GM19438 (cell line): ENCODE results near the gene RAX.
"Not testable (repeated sequence)": the region's sequence is repeated elsewhere in the genome, so short reads cannot be mapped to it uniquely, and the experiment has no call there.

Experiments used
- ATAC-seq: cut with Tn5 transposase; IDR thresholded peaks from one replicate; pipeline ENCODE4 v1.9.1; 2021; ENCODE audit warnings: low read depth; ENCODE audit not compliant: unreplicated experiment

RAX gene

DNA sequence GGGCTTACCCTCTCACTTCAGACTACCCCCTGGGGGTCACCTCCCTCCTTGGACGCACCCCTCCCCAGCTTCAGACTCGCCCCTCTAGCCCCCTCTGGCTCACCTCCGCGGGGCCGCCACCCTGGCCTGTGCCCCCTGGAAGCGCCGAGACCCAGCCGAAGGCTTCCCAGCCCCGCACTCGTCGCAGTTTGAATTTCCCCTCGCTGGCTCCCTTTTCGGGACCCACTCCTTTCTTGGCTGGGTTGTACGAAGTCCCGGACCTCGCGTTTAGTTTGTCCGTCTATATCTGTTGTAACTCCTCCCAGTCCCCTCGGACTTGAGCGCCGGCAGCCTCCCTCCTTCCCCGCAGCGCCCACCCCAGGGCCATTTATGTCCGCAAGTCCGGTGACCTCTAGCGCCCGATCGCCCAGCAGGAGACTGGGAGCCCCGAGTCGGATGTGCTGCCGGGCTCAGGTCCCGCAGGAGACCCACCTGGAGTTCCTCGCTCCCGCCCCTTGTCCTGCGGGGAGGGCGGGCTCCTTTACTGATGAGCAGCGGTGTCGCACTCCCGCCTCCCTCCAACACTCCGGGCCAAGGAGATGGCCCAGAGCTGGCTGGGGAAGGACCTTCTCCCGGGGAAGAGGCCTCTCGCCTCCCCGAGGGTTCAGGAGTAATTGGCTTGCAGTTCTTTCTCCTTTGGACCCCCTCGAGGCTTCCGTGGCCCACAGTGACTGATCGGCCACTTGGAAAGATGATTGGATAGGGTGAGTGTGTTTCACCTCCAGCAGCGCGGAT, 692 bp upstream of the RAX start:
- no peak for ATAC-seq

DNA sequence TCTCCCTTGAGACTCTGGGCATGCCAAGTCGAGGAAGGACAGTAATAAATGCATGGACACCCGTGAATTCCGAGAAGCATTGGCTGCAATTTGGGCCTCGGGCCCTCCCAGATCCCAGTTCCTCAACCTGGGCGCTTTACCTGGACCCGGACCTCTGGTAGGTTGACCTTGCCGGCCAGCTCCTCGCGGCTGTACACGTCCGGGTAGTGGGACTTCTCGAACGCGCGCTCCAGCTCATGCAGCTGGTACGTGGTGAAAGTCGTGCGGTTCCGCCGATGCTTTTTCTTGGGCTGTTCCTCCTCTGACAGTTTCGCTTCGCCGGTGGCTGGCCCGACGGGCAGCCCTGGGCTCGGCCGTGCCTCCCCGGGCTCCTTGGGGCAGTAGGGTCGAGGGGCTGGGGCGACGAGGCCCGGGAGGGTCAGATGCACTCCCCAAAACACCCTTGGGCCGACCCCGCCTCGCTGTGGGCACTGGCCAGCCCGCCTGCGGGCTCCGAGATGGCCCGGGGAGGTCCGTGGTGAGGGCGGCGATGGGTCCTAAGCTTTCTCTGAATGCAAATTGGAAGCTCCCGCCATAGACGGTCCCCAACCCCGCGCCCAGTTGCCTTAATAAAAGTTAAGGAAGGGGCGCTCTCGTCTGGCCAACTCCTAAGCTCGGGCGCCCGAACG, 899 bp downstream of the RAX start:
- ATAC-seq, result no peak

DNA sequence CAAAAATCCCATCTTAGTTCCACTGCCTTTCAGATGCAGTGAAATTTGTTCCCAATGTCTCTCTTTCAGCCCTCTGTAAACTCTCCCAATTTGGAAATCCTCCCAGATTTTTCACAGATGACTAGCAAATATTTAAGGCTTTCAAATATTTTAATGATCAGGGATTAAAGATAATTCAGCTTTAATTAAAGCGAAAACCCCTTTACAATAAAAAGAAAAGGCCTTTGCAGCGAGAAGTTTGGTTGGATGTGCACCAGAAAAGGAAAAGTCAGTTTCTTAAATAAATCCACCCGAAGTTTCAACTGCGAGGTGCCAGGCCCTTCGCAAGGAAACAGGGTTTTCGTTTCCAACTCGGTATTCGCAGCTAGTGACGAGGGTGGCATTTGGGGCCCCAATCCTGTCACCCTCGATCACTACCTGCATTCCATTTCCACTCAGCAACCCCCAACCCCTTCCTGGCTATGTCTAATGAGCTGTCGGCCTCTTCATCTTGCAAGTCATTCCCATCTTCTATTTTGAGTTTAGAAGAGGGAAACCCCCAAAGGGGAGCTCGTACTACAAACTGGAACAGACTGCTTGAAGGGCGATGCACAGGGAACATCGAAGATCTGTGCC, 1.5 kb downstream of the RAX start:
- ATAC-seq, result no peak

DNA sequence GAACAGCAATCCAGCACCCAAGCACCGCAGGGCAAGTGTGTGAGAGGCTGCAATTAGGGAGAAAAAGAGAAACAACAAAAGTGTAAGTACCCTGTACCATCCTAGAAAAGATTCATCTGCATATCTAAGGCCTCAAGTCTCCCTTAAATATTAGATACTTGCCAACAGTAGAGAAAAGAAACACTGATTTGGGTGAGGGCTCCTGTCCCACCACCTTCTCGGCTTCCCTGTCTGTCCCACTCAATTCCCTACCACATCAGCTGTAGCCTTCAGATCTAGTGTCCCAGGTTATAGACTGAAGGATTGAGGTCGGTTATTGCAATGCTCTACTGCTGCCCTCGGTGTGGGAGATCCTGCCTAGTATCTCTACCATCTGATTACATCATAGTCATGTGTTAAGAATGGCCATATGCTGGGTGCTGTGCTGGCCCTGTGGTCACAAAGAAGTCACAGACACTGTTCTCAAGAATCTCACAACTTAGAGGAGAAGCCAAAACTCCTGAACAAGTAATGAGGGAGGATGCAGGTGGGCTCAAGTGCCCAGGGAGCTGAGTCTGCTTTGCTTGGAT, 2.5 kb downstream of the RAX start:
- no peak for ATAC-seq

DNA sequence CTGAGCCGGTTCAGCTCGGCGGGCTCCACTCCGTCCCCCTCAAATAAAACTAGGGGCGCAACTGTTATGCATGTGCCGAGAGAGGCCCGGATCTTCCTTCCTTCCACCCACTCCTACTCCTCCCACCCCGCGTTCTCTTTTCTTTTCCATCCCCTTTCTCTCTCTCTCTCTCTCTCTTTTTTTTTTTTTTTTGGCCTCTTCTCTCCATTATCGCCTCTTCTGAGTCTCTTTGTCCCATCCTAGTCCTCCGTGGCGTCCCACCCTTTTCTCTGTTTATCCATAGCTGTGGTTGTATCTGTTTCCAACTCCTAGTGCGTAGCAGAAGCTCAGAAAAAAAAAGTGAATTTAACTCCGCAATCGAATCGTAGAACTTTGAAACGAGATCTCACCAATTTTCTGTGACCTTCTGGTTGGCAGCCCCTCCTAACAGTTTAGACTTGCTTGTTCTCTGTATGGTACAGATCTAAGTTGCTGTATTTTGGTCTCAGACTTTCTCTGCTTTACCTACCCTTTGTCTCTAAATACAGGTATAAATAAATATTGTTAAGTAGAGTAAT, 3.6 kb downstream of the RAX start:
- no peak for ATAC-seq

DNA sequence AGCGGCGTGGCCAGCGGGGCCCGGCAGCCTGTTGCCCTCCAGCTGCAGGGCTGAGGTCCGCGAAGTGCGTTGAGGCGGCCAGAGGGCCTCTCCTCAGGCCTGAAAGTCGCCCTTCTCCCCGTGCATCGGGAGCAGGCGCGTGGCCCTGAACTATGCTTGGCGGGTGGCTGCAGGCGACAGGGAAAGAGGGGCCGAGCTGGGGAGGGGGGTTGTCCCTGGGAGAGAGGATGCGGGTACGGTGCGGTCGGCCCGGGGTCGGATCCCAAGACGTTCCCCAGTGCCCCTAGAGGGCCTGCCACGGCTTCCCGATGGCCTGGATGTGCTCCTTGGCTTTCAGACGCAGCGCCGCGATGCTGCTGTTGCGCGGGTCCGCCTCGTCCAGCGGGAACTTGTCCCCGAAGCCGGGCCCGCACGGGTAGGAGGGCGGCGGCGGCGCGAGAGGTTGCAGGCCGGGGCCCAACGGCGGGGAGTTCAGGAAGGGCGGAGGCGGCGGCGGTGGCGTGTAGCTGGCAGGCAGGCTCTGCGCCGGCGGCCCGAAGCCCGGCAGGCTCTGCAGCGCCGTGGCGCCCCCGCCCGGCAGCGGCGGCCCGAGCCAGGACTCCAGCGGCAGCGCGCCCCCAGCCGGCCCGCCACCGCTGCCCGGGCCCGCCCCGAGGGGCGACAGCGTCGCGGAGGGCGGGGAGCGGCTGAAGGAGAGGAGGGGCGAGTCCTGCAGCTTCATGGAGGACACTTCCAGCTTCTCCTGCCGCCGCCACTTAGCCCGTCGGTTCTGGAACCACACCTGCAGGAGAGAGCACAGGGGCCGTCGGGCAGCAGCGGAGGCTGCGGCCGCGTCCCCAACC, 4.3 kb downstream of the RAX start:
- ATAC-seq, result peak; percentile 44

DNA sequence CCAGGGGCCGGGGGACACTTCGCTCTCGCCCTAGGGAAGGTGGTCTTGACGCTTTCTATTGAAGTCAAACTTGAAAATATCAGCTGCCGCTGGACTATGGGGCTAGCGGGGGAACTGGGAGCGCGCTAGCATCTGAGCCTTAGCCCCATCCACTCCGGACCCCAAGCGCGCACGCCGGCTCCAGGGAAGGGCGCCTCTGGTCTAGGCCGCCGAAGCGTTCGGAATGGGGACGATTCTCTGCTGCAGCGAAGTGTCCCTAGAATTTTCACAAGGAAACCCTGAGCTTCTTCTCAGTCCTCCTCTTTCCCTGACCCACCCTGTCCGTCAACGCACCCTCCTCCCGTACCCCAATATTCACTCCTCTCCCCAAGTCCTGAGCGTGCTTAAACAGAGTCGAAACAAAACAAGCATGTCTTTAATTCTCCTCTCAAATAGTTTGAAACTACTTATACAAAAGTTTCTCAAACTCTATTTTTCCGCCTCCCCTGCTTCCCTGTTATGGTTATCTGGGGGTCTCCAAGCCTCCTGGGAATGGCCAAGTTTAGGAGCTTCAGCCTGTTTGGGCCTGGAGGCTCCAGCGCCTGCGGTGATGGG, 5.0 kb downstream of the RAX start:
- ATAC-seq, result no peak

DNA sequence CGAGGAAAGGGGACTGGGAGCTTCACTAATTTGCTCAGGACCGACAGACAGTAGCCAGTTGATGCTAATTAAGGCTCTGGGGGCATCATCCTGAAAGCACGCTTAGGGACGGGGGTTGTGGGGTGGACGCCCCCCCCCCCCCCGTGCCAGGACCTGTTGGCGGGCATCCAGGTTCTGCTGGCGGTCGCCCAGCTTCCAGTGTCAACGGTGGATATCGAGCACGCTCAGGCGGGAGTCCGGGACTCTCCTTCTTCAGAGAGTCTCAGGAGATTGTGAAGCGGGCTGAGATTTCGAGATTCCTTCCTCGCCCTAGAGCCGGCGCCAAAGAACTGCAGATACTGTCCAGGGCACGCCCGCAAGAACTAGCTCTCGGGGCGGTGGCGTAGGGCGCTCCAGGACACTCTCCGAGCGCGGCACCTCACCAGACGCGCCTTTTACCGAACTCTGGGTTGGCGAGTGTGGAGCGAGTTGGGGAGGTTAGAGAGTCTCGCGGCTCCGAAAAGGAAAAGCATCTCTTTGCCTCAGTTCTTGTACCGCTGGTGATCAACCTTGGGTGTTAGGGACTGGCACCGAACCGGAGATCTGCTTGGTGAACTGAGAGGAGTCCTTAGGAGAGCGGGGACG, 5.6 kb downstream of the RAX start:
- ATAC-seq, result no peak

DNA sequence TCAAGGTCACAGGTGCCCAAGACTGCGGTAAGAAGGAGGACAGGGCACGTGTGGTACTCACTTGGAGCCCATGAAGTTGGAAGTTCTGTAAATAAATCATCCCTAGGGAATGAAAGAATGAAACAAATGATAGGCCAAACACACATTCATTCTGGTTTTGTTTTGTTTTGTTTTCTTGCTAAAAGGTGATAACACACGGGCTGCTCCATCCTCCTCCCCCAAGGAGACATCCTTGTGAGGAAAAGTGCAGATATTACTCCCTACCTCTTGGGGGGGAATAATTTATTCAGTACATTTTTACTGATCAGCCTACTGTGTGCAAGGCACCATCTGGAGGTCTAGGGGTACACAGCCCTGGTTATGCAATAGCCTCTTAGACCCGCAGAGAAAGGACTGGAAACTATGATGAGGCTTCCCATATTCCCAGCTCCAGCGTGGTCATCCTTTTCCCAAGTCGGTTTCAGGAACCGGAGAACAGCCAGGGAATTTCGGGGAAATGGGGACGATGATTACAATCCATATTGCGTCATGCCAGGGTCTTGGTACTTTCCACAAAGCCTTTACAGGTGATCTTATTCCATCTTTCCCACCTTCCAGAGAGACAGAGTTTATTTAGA, 6.3 kb downstream of the RAX start:
- no peak for ATAC-seq

DNA sequence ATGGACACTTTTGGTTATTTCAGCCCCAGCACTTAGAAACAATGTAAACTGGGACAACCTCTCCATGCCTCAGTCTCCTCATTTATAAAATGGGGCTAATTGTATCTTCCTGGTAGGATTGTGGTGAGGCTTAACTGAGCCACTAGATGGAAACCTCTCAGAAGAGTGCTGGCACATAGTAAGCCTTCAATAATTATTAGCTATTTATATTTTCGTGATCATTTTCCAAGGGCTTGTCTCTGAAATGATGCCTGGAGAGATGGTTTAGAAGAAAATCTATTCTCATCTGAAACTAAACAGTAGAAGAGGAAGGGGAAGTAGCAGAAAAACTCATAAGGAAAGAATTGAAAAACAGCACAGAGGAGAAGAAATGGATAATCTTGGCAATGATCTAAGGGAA, 6.8 kb downstream of the RAX start:
- no peak for ATAC-seq

DNA sequence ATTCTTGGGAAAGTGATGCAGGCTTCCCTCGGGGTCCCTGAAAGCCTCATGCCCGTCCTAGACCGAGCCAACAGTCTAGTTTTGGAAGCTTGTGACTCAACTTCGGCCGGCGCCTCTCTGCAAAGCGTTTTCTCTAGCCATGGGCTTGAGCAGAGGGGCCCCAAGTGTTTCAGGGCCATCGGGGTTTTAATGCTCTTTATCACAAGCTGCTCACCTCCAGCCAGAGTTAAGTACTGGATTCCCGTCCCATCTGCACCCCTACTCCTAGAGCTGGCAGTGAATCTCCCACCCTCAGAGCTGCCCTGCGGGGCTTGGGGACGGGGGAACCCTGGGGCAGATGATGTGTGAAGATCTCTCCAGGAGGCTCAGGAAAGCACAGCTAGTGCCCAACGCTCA, 7.3 kb downstream of the RAX start:
- no peak for ATAC-seq

DNA sequence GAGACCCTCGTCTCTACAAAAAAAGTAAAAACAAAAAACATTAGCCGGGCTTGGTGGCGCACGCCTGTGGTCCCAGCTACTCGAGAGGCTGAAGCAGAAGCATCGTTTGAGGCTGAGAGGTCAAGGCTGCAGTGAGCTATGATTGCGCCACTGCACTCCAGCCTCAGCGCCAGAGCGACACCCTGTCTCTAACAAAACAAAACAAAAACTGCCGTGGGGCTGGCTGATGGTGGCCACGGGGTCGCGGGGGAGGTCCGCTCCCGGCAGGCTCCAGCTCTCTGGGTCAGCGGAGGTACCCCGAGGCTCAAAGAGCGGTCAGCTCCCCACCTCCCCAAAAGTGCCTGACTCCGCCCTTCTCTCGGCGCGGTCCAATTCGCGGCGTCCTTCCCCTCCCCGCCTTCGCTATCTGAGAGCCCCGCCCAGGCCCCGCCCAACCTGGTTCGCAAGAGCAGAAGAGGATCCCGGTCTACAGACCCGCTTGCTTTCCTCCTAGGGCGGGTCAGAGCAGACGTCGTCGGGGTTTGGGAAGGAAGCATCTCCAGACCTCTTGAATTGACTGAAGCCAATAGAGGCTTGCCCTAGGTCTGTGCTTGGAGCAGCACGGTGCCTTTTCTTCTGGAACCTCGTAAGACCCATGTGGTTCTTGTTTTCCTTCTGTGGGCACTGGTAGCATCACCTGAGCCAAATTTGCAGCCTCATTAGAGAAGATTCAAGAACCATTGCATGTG, 7.8 kb downstream of the RAX start:
- peak; percentile 59 for ATAC-seq

DNA sequence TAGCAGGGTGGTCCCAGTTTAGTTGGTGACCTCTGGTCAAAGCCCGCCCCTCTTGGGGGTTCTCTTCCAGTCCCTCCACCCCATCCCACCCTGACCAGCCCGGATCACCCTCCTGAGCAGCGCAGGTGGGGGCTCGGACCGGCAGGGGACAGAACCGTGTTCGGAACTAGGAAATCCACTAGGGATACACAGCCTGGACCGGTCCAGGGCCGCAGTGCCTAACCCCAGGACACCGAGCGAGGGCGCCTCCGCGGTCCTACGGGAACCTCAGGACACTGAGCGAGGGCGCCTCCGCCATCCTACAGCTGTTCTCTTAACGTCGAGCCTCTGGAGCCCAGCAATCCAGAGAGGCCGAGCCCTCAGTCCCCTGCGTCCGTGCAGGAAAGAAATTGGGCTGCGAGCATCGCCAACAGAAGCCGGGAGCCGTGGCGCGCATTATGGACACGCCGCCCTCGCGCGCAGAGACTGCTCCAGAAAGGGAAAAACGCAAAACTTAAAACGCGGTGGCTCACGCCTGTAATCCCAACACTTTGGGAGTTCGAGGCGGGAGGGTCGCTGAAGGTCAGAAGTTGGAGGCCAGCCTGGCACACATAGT, 8.5 kb downstream of the RAX start:
- ATAC-seq, result no peak

DNA sequence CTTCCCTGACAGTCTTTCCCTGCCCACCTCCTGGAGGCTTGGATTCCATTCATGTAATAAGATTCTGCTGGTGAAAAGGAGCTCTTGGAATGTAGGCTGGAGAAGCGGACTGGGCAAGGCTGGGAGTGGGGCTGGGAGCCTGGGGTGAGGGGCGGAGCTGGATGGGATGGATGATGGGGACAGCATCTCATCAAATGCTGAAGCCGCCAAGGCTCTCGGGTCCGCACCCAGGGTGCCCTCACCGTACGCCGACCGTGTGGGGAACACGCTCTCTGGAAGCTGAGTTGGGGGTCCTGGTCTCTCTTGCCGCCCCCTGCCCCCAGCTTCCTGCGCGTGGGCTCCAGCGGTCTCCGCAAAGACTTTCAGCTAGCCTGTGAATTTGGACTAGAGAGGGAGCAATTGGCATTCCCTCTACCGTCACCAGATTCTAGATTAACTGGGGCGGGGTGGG, 9.1 kb downstream of the RAX start:
- no peak for ATAC-seq

DNA sequence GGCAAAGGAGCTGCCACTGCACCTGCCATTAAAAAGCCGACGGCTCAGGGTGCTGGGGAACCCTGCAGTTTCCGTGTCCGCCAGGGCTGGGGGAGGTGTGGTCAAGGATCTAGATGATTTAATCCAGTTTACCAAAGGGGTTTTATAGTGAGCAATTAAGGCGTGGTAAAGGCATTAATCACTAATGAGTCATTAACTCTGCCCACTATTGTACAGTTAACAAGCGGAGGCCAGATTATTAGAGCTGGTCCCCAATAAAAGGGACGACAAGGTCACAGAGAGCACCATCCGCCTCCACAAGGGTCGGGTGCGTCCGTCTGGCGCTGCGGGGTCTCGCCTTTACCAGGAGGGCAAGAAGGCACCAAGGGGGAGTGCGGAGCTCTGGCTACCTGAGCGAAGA, 9.6 kb downstream of the RAX start:
- no peak for ATAC-seq

DNA sequence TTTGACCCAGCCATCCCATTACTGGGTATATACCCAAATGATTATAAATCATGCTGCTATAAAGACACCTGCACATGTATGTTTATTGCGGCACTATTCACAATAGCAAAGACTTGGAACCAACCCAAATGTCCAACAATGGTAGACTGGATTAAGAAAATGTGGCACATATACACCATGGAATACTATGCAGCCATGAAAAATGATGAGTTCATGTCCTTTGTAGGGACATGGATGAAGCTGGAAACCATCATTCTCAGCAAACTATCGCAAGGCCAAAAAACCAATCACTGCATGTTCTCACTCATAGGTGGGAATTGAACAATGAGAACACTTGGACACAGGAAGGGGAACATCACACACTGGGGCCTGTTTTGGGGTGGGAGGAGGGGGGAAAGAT, 11.0 kb downstream of the RAX start:
- ATAC-seq, result not testable (repeated sequence)

DNA sequence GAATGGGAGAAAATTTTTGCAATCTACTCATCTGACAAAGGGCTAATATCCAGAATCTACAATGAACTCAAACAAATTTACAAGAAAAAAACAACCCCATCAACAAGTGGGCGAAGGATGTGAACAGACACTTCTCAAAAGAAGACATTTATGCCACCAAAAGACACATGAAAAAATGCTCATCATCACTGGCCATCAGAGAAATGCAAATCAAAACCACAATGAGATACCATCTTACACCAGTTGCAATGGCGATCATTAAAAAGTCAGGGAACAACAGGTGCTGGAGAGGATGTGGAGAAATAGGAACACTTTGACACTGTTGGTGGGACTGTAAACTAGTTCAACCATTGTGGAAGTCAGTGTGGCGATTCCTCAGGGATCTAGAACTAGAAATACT, 11.4 kb downstream of the RAX start:
- ATAC-seq, result not testable (repeated sequence)

DNA sequence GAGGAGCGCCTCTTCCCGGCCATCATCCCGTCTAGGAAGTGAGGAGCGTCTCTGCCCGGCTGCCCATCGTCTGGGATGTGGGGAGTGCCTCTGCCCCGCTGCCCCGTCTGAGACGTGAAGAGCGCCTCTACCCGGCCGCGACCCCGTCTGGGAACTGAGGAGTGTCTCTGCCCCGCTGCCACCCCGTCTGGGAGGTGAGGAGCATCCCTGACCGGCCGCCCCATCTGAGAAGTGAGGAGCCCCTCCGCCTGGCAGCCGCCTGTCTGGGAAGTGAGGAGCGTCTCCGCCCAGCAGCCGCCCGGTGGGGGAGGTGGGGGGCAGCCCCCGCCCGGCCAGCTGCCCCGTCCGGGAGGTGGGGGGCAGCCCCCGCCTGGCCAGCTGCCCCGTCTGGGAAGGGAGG, 17.8 kb downstream of the RAX start:
- ATAC-seq, result not testable (repeated sequence)
